Jurkat, Clone E6-1 (cell line): ENCODE data around the gene FOXL2NB.

Source experiments
- DNase-seq: peaks from one replicate; pipeline ENCODE4 v3.0.0-alpha.2; 2011; ENCODE audit warnings: low read depth, low spot score
- H3K4me3 ChIP-seq: 2 replicates; pipeline ENCODE4 v1.5.1; 2011; ENCODE audit warnings: mild to moderate bottlenecking, low read length, control low read depth, moderate library complexity

The FOXL2NB gene

GRCh38 chr3:138972941-138973340 lies 25.9 kb downstream of the FOXL2NB start:
- no peak overlapping the region for H3K4me3 ChIP-seq
- no peak for DNase-seq

- no peak overlapping the region for H3K4me3 ChIP-seq
- no peak for DNase-seq
Measured at GRCh38 chr3:138974462-138974861, 27.4 kb downstream of the FOXL2NB start.

GRCh38 chr3:138975351-138975750 lies 28.3 kb downstream of the FOXL2NB start:
- no peak overlapping the region for H3K4me3 ChIP-seq
- no peak for DNase-seq

- DNase-seq = no peak
- no peak overlapping the region for H3K4me3 ChIP-seq
Measured at GRCh38 chr3:138976047-138976446, 29.0 kb downstream of the FOXL2NB start.

- no peak for DNase-seq
Measured at GRCh38 chr3:138984816-138985215, 37.8 kb downstream of the FOXL2NB start.

GRCh38 chr3:138985932-138986331 lies 38.9 kb downstream of the FOXL2NB start:
- H3K4me3 ChIP-seq = no peak overlapping the region
- no peak for DNase-seq

More at GRCh38 chr3:138984816-138985215, 37.8 kb downstream of the FOXL2NB start:
- no peak overlapping the region for H3K4me3 ChIP-seq

GRCh38 chr3:138987181-138987580 lies 40.2 kb downstream of the FOXL2NB start:
- no peak for DNase-seq
- H3K4me3 ChIP-seq = no peak overlapping the region

- DNase-seq = no peak
- H3K4me3 ChIP-seq = no peak overlapping the region
Measured at GRCh38 chr3:138995706-138996105, 48.7 kb downstream of the FOXL2NB start.
